ENCODE measurements around the gene OR4B1.

- TF ChIP-seq EZH2 (IDR thresholded peaks at IDR 0.05; ENCODE audit: borderline replicate concordance, low read length) (no peak), CTCF (IDR thresholded peaks at IDR 0.05; ENCODE audit: low read length) (no peak)
Observed at GRCh38 chr11:48248902-48249301, 32.3 kb downstream of the OR4B1 start.
